ENCODE measurements around the gene PTP4A1.

The PTP4A1 gene

GRCh38 chr6:63558278-63558677, 14.0 kb upstream of the PTP4A1 start:
- FAIRE-seq = no peak

- FAIRE-seq = peak; percentile 38
Measured at GRCh38 chr6:63560801-63561287, 11.4 kb upstream of the PTP4A1 start.

- no peak for FAIRE-seq
Measured at GRCh38 chr6:63561288-63561687, 11.0 kb upstream of the PTP4A1 start.

GRCh38 chr6:63563235-63563634, 9.0 kb upstream of the PTP4A1 start:
- FAIRE-seq = no peak

GRCh38 chr6:63565058-63565726, 7.1 kb upstream of the PTP4A1 start:
- FAIRE-seq = no peak

GRCh38 chr6:63565727-63566596, 6.3 kb upstream of the PTP4A1 start:
- FAIRE-seq = no peak

- no peak for FAIRE-seq
Measured at GRCh38 chr6:63567966-63568365, 4.3 kb upstream of the PTP4A1 start.

GRCh38 chr6:63571361-63572043, 778 bp upstream of the PTP4A1 start:
- FAIRE-seq = peak; percentile 41

- FAIRE-seq = no peak
Measured at GRCh38 chr6:63572747-63573075, 431 bp downstream of the PTP4A1 start.

GRCh38 chr6:63573076-63573898, 1.0 kb downstream of the PTP4A1 start:
- FAIRE-seq = no peak

GRCh38 chr6:63573899-63574553, 1.7 kb downstream of the PTP4A1 start:
- peak; percentile 30 for FAIRE-seq

- no peak for FAIRE-seq
Measured at GRCh38 chr6:63574554-63574900, 2.2 kb downstream of the PTP4A1 start.

GRCh38 chr6:63576147-63576772, 4.0 kb downstream of the PTP4A1 start:
- FAIRE-seq = no peak

GRCh38 chr6:63576985-63577712, 4.9 kb downstream of the PTP4A1 start:
- no peak for FAIRE-seq

GRCh38 chr6:63578757-63579156, 6.5 kb downstream of the PTP4A1 start:
- no peak for FAIRE-seq

GRCh38 chr6:63579937-63580703, 7.8 kb downstream of the PTP4A1 start:
- FAIRE-seq = no peak

GRCh38 chr6:63580704-63580961, 8.4 kb downstream of the PTP4A1 start:
- FAIRE-seq = no peak

GRCh38 chr6:63581355-63582013, 9.2 kb downstream of the PTP4A1 start:
- FAIRE-seq = peak; percentile 93

- FAIRE-seq = no peak
Measured at GRCh38 chr6:63582579-63583231, 10.4 kb downstream of the PTP4A1 start.
